ENCODE measurements around the gene ULK4.

DNA sequence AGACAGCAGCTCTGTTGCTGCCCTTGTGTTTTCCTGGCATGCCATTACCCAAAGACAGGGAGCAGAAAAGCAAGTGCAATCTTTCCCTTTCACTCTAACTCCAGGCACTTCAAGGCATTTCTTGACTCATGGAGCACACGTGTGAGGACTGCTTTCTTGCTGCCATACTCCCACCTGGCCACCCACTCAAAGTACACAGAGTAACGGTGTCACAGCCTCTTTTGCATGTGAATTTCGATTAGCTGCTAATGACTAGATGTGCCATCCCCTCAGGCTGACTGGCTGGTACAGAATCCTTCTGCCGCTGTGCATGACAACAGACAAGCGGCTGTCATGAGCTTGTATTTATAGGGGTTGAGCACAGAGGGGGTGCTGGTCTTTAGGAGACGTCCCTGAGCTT, 382.0 kb downstream of the ULK4 start:
- TF ChIP-seq POLR2A (IDR thresholded peaks at IDR 0.05): no peak
- no peak for TF ChIP-seq CTCF (IDR thresholded peaks at IDR 0.05 in 4 of 5, conservative IDR thresholded peaks at IDR 0.05 in 1 of 5)

Measured in gastrocnemius medialis (tissue), 4 donors.